ENCODE measurements around the gene MRPL58.
A peak's percentile ranks its signal among the peaks of the same experiment; 100 is the strongest.
"Not testable (repeated sequence)": the region's sequence is repeated elsewhere in the genome, so short reads cannot be mapped to it uniquely, and the experiment has no call there.

MRPL58 gene

GRCh38 chr17:74972973-74973328 lies 39.5 kb upstream of the MRPL58 start:
- Histone ChIP-seq H3K36me3 (ENCODE audit: insufficient read depth, low read length) (no peaks in the 10 kb centered on the region), H3K9me3 (ENCODE audit: insufficient read depth, low read depth, low read length) (no peaks in the 10 kb centered on the region), H3K27ac (ENCODE audit: low read depth, low read length) (no peak overlapping the region), H3K27me3 (ENCODE audit: insufficient read depth, low read length) (peaks cover 64% of the 10 kb centered on the region), H3K9ac (ENCODE audit: low read depth, low read length) (no peak overlapping the region), H3K4me1 (ENCODE audit: insufficient read depth, low read length) (0 out of 2 replicates have a peak, but pooled peaks cover 3% of the 10 kb centered on the region), H3K4me3 (ENCODE audit: low read length) (peak overlapping the region; percentile 63)
- 16% methylated on average over 17 of the region's 17 CpGs for WGBS

- Histone ChIP-seq H3K9me3 (ENCODE audit: insufficient read depth, low read depth, low read length) (no peaks in the 10 kb centered on the region), H3K27ac (ENCODE audit: low read depth, low read length) (no peak overlapping the region), H3K4me1 (ENCODE audit: insufficient read depth, low read length) (no peaks in the 10 kb centered on the region), H3K9ac (ENCODE audit: low read depth, low read length) (no peak overlapping the region), H3K27me3 (ENCODE audit: insufficient read depth, low read length) (peaks cover 52% of the 10 kb centered on the region), H3K4me3 (ENCODE audit: low read length) (no peak overlapping the region), H3K36me3 (ENCODE audit: insufficient read depth, low read length) (no peaks in the 10 kb centered on the region)
- 84% methylated on average over 4 of the region's 4 CpGs for WGBS
Measured at GRCh38 chr17:74975943-74976342, 36.5 kb upstream of the MRPL58 start.

GRCh38 chr17:74977802-74978201 lies 34.7 kb upstream of the MRPL58 start:
- Histone ChIP-seq H3K9me3 (ENCODE audit: insufficient read depth, low read depth, low read length) (no peaks in the 10 kb centered on the region), H3K36me3 (ENCODE audit: insufficient read depth, low read length) (no peaks in the 10 kb centered on the region), H3K4me1 (ENCODE audit: insufficient read depth, low read length) (peaks cover 7% of the 10 kb centered on the region), H3K27ac (ENCODE audit: low read depth, low read length) (no peak overlapping the region), H3K9ac (ENCODE audit: low read depth, low read length) (no peak overlapping the region), H3K4me3 (ENCODE audit: low read length) (no peak overlapping the region), H3K27me3 (ENCODE audit: insufficient read depth, low read length) (peaks cover 34% of the 10 kb centered on the region)
- WGBS = 94% methylated on average over 1 of the region's 3 CpGs

GRCh38 chr17:74978240-74978639 lies 34.2 kb upstream of the MRPL58 start:
- Histone ChIP-seq H3K9ac (ENCODE audit: low read depth, low read length) (no peak overlapping the region), H3K4me1 (ENCODE audit: insufficient read depth, low read length) (peaks cover 8% of the 10 kb centered on the region), H3K9me3 (ENCODE audit: insufficient read depth, low read depth, low read length) (no peaks in the 10 kb centered on the region), H3K27ac (ENCODE audit: low read depth, low read length) (no peak overlapping the region), H3K36me3 (ENCODE audit: insufficient read depth, low read length) (no peaks in the 10 kb centered on the region), H3K4me3 (ENCODE audit: low read length) (no peak overlapping the region), H3K27me3 (ENCODE audit: insufficient read depth, low read length) (peaks cover 30% of the 10 kb centered on the region)
- 82% methylated on average over 3 of the region's 3 CpGs for WGBS

- Histone ChIP-seq H3K9me3 (ENCODE audit: insufficient read depth, low read depth, low read length) (no peaks in the 10 kb centered on the region), H3K36me3 (ENCODE audit: insufficient read depth, low read length) (no peaks in the 10 kb centered on the region), H3K4me3 (ENCODE audit: low read length) (no peak overlapping the region), H3K27me3 (ENCODE audit: insufficient read depth, low read length) (peaks cover 17% of the 10 kb centered on the region), H3K9ac (ENCODE audit: low read depth, low read length) (no peak overlapping the region), H3K4me1 (ENCODE audit: insufficient read depth, low read length) (peaks cover 10% of the 10 kb centered on the region), H3K27ac (ENCODE audit: low read depth, low read length) (no peak overlapping the region)
- WGBS = 90% methylated on average over 17 of the region's 17 CpGs
Measured at GRCh38 chr17:74979408-74980146, 32.9 kb upstream of the MRPL58 start.

GRCh38 chr17:74981318-74981978 lies 31.0 kb upstream of the MRPL58 start:
- Histone ChIP-seq H3K4me1 (ENCODE audit: insufficient read depth, low read length) (peaks cover 10% of the 10 kb centered on the region), H3K9me3 (ENCODE audit: insufficient read depth, low read depth, low read length) (no peaks in the 10 kb centered on the region), H3K27ac (ENCODE audit: low read depth, low read length) (peak overlapping the region; percentile 76; the same call in 1 of the 2 replicates), H3K36me3 (ENCODE audit: insufficient read depth, low read length) (no peaks in the 10 kb centered on the region), H3K27me3 (ENCODE audit: insufficient read depth, low read length) (no peaks in the 10 kb centered on the region), H3K9ac (ENCODE audit: low read depth, low read length) (peak overlapping the region; percentile 70), H3K4me3 (ENCODE audit: low read length) (peak overlapping the region; percentile 80)
- 79% methylated on average over 16 of the region's 16 CpGs for WGBS

- Histone ChIP-seq H3K9ac (ENCODE audit: low read depth, low read length) (peak overlapping the region; percentile 70), H3K27ac (ENCODE audit: low read depth, low read length) (peak overlapping the region; percentile 76)
- WGBS = 1% methylated on average over 61 of the region's 61 CpGs
Measured at GRCh38 chr17:74981979-74982662, 30.3 kb upstream of the MRPL58 start.

GRCh38 chr17:74982663-74983313 lies 29.7 kb upstream of the MRPL58 start:
- not testable (repeated sequence) for H3K36me3 ChIP-seq (ENCODE audit: insufficient read depth, low read length); H3K9me3 ChIP-seq (ENCODE audit: insufficient read depth, low read depth, low read length); H3K27me3 ChIP-seq (ENCODE audit: insufficient read depth, low read length)
- peak overlapping the region; percentile 76 for H3K27ac ChIP-seq (ENCODE audit: low read depth, low read length)
- peaks cover 14% of the 10 kb centered on the region for H3K4me1 ChIP-seq (ENCODE audit: insufficient read depth, low read length)
- peak overlapping the region; percentile 70 for H3K9ac ChIP-seq (ENCODE audit: low read depth, low read length)
- peak overlapping the region; percentile 80 for H3K4me3 ChIP-seq (ENCODE audit: low read length)
- 28% methylated on average over 14 of the region's 14 CpGs for WGBS

More at GRCh38 chr17:74981979-74982662, 30.3 kb upstream of the MRPL58 start:
- Histone ChIP-seq H3K4me1 (ENCODE audit: insufficient read depth, low read length) (peaks cover 14% of the 10 kb centered on the region), H3K36me3 (ENCODE audit: insufficient read depth, low read length) (no peaks in the 10 kb centered on the region), H3K4me3 (ENCODE audit: low read length) (peak overlapping the region; percentile 80), H3K9me3 (ENCODE audit: insufficient read depth, low read depth, low read length) (no peaks in the 10 kb centered on the region), H3K27me3 (ENCODE audit: insufficient read depth, low read length) (no peaks in the 10 kb centered on the region)

GRCh38 chr17:74986206-74986576 lies 26.3 kb upstream of the MRPL58 start:
- no peak overlapping the region for H3K4me3 ChIP-seq (ENCODE audit: low read length)
- H3K27ac ChIP-seq (ENCODE audit: low read depth, low read length) = no peak overlapping the region
- H3K4me1 ChIP-seq (ENCODE audit: insufficient read depth, low read length) = peaks cover 18% of the 10 kb centered on the region

GRCh38 chr17:74987418-74987908 lies 25.0 kb upstream of the MRPL58 start, which contains the start of gene CDR2L:
CDR2L (plus strand) TSS chr17:74987632; CDS start chr17:74988044, 412 bp downstream.
- H3K4me3 ChIP-seq (ENCODE audit: low read length) = peak within 1 kb of the TSS; percentile 69
- peaks cover 12% of the 10 kb centered on the region; the same call in 1 of the 2 replicates for H3K4me1 ChIP-seq (ENCODE audit: insufficient read depth, low read length)
- H3K9me3 ChIP-seq (ENCODE audit: insufficient read depth, low read depth, low read length) = no peaks in the 10 kb centered on the region
- WGBS = under 1% methylated on average over 51 of the region's 51 CpGs
- H3K27ac ChIP-seq (ENCODE audit: low read depth, low read length) = peak within 1 kb of the TSS; percentile 55; the same call in 1 of the 2 replicates
- H3K36me3 ChIP-seq (ENCODE audit: insufficient read depth, low read length) = no peaks in the 10 kb centered on the region
- H3K27me3 ChIP-seq (ENCODE audit: insufficient read depth, low read length) = no peaks in the 10 kb centered on the region
- peak within 1 kb of the TSS; percentile 77 for H3K9ac ChIP-seq (ENCODE audit: low read depth, low read length)

More at GRCh38 chr17:74986206-74986576, 26.3 kb upstream of the MRPL58 start:
- 80% methylated on average over 1 of the region's 3 CpGs for WGBS
- H3K27me3 ChIP-seq (ENCODE audit: insufficient read depth, low read length) = no peaks in the 10 kb centered on the region
- H3K36me3 ChIP-seq (ENCODE audit: insufficient read depth, low read length) = no peaks in the 10 kb centered on the region
- no peaks in the 10 kb centered on the region for H3K9me3 ChIP-seq (ENCODE audit: insufficient read depth, low read depth, low read length)
- H3K9ac ChIP-seq (ENCODE audit: low read depth, low read length) = no peak overlapping the region

All from HUES64 (cell line).